H9 (cell line): Measurements from ENCODE around the gene SHH. TPM values are rescaled to one million over a fixed set of nuclear protein-coding genes. Genes with fewer than 3 reads are reported as not detected.

ENCODE experiments used
- DNase-seq: peaks from one replicate; pipeline ENCODE4 v3.0.0-alpha.2; 2017
- H2AFZ ChIP-seq: one replicate; pipeline ENCODE4 v1.6.1; 2013; ENCODE audit warnings: mild to moderate bottlenecking, low read length, control low read depth, moderate library complexity
- H2AK5ac ChIP-seq: 2 replicates; pipeline ENCODE4 v1.6.1; 2013; ENCODE audit warnings: low read length, control low read depth, mixed read lengths; ENCODE audit not compliant: insufficient read length
- H2BK120ac ChIP-seq: one replicate; pipeline ENCODE4 v1.6.1; 2013; ENCODE audit warnings: low read depth, mild to moderate bottlenecking, low read length, control low read depth, inconsistent platforms; ENCODE audit not compliant: poor library complexity, severe bottlenecking
- H2BK12ac ChIP-seq: 2 replicates; pipeline ENCODE4 v1.6.1; 2013; ENCODE audit warnings: low read length, control low read depth, mixed read lengths, low read depth; ENCODE audit not compliant: insufficient read length
- H2BK15ac ChIP-seq: 2 replicates; pipeline ENCODE4 v1.6.1; 2013; ENCODE audit warnings: low read depth, low read length, control low read depth
- H2BK20ac ChIP-seq: one replicate; pipeline ENCODE4 v1.6.1; 2013; ENCODE audit warnings: low read depth, mild to moderate bottlenecking, low read length, control low read depth, inconsistent platforms; ENCODE audit not compliant: poor library complexity, severe bottlenecking
- H2BK5ac ChIP-seq: 2 replicates; pipeline ENCODE4 v1.6.1; 2013; ENCODE audit warnings: low read length, control low read depth, mixed read lengths; ENCODE audit not compliant: insufficient read length
- H3K14ac ChIP-seq: 2 replicates; pipeline ENCODE4 v1.6.1; 2013; ENCODE audit warnings: low read length, control low read depth; ENCODE audit not compliant: insufficient read depth
- H3K18ac ChIP-seq: 2 replicates; pipeline ENCODE4 v1.6.1; 2013; ENCODE audit warnings: low read depth, mild to moderate bottlenecking, mixed read lengths, low read length, control low read depth; ENCODE audit not compliant: insufficient read length
- H3K23ac ChIP-seq: 2 replicates; pipeline ENCODE4 v1.6.1; 2013; ENCODE audit warnings: low read length, control low read depth, mixed read lengths, low read depth; ENCODE audit not compliant: insufficient read length
- H3K23me2 ChIP-seq: 2 replicates; pipeline ENCODE4 v1.6.1; 2013; ENCODE audit warnings: low read depth, mild to moderate bottlenecking, mixed read lengths, low read length, control low read depth; ENCODE audit not compliant: insufficient read length, poor library complexity, severe bottlenecking
- H3K27ac ChIP-seq: 2 replicates; pipeline ENCODE4 v1.5.1; 2013; ENCODE audit warnings: low read length, control low read depth, mixed read lengths, low read depth; ENCODE audit not compliant: insufficient read length
- H3K27me3 ChIP-seq: 2 replicates; pipeline ENCODE4 v1.6.1; 2013; ENCODE audit warnings: low read length, control low read depth, inconsistent platforms; ENCODE audit not compliant: insufficient read depth
- H3K4ac ChIP-seq: 2 replicates; pipeline ENCODE4 v1.6.1; 2013; ENCODE audit warnings: low read depth, mild to moderate bottlenecking, control low read depth, inconsistent platforms, low read length, moderate library complexity
- H3K4me1 ChIP-seq: 2 replicates; pipeline ENCODE4 v1.6.1; 2013; ENCODE audit warnings: low read length, control low read depth, inconsistent platforms; ENCODE audit not compliant: insufficient read depth
- H3K4me2 ChIP-seq: 2 replicates; pipeline ENCODE4 v1.6.1; 2013; ENCODE audit warnings: low read length, control low read depth, mixed read lengths; ENCODE audit not compliant: insufficient read length, insufficient read depth
- H3K56ac ChIP-seq: 2 replicates; pipeline ENCODE4 v1.6.1; 2013; ENCODE audit warnings: low read depth, mild to moderate bottlenecking, mixed read lengths, low read length, control low read depth; ENCODE audit not compliant: insufficient read length
- H3K79me1 ChIP-seq: 2 replicates; pipeline ENCODE4 v1.6.1; 2013; ENCODE audit warnings: low read depth, mild to moderate bottlenecking, moderate library complexity, low read length, control low read depth, inconsistent platforms; ENCODE audit not compliant: insufficient read depth, poor library complexity, severe bottlenecking
- H3K79me2 ChIP-seq: 2 replicates; pipeline ENCODE4 v1.6.1; 2013; ENCODE audit warnings: low read length, control low read depth, inconsistent platforms; ENCODE audit not compliant: insufficient read depth
- H3K9ac ChIP-seq: 2 replicates; pipeline ENCODE4 v1.6.1; 2013; ENCODE audit warnings: low read length, control low read depth, mixed read lengths; ENCODE audit not compliant: insufficient read length; ENCODE audit errors: extremely low read depth
- H3K9me3 ChIP-seq: one replicate; pipeline ENCODE4 v1.6.1; 2013; ENCODE audit warnings: low read depth, low read length, inconsistent platforms; ENCODE audit not compliant: control insufficient read depth
- H3T11ph ChIP-seq: one replicate; pipeline ENCODE4 v1.6.1; 2013; ENCODE audit warnings: mild to moderate bottlenecking, low read length, control low read depth, inconsistent platforms
- H4K20me1 ChIP-seq: one replicate; pipeline ENCODE4 v1.6.1; 2013; ENCODE audit not compliant: control insufficient read depth, insufficient read length, insufficient read depth
- H4K5ac ChIP-seq: 2 replicates; pipeline ENCODE4 v1.6.1; 2013; ENCODE audit warnings: low read depth, mild to moderate bottlenecking, mixed read lengths, low read length, control low read depth; ENCODE audit not compliant: insufficient read length
- H4K8ac ChIP-seq: replicated peaks from 2 replicates; pipeline ENCODE4 v1.6.1; 2013; ENCODE audit warnings: low read length, control low read depth, mixed read lengths, low read depth; ENCODE audit not compliant: insufficient read length
- H4K91ac ChIP-seq: 2 replicates; pipeline ENCODE4 v1.6.1; 2013; ENCODE audit warnings: low read depth, mild to moderate bottlenecking, moderate library complexity, mixed read lengths, low read length, control low read depth; ENCODE audit not compliant: insufficient read length
- H3K27ac Mint-ChIP-seq, 3 experiments: 2 replicates in 2 of 3; 3 replicates in 1 of 3; pipeline ENCODE4 v1.8.0; 2020 to 2021; ENCODE audit warnings: mixed read lengths in 3 of 3, mild to moderate bottlenecking in 1 of 3, moderate library complexity in 1 of 3
- H3K27me3 Mint-ChIP-seq: 2 replicates; pipeline ENCODE4 v1.8.0; 2021; ENCODE audit warnings: low read depth, mild to moderate bottlenecking, moderate library complexity, mixed read lengths
- H3K36me3 Mint-ChIP-seq, 3 experiments: 2 replicates in 2 of 3; 3 replicates in 1 of 3; pipeline ENCODE4 v1.8.0; 2020 to 2021; ENCODE audit warnings: low read depth in 3 of 3, mixed read lengths in 3 of 3; ENCODE audit not compliant: insufficient read depth in 1 of 3
- H3K4me1 Mint-ChIP-seq, 2 experiments: 2 replicates each; pipeline ENCODE4 v1.8.0; 2020; ENCODE audit warnings: mixed read lengths in 2 of 2
- H3K4me3 Mint-ChIP-seq, 2 experiments: 2 replicates in 1 of 2; 3 replicates in 1 of 2; pipeline ENCODE4 v1.8.0; 2020 to 2021; ENCODE audit warnings: mild to moderate bottlenecking in 2 of 2, mixed read lengths in 2 of 2, moderate library complexity in 1 of 2
- H3K9me3 Mint-ChIP-seq, 2 experiments: 2 replicates in 1 of 2; 3 replicates in 1 of 2; pipeline ENCODE4 v1.8.0; 2020; ENCODE audit warnings: mild to moderate bottlenecking in 2 of 2, mixed read lengths in 2 of 2, moderate library complexity in 1 of 2
- CTCF ChIP-seq: fragments of 200-600 bp; sonication (generic); conservative IDR thresholded peaks from 3 replicates; pipeline ENCODE4 v1.8.0; 2021; ENCODE audit warnings: antibody characterized with exemption, mild to moderate bottlenecking
- WGBS: extraction: QIAGEN DNeasy Blood & Tissue Kit; methylation state at CpG from one replicate; pipeline ENCODE4 v1.1.7; 2013; ENCODE audit warnings: missing lambda C conversion rate, low lambda C conversion rate, mixed read lengths; ENCODE audit not compliant: insufficient read length; ENCODE audit errors: extremely low coverage; 5-methylcytosine and 5-hydroxymethylcytosine counted together
- total RNA-seq: library from RNA; stranded (reverse); gene quantifications from 2 replicates; pipeline ENCODE4 v1.2.1, GENCODE V29; 2021

The SHH gene
- total RNA-seq, 1 experiment from 2014 or later: 0.07 TPM

GRCh38 chr7:155807789-155808548 is 4.3 kb downstream of the SHH start:
- no peak overlapping the region for H3K9ac ChIP-seq

More at GRCh38 chr7:155807789-155808548, 4.3 kb downstream of the SHH start:
- H3K23ac ChIP-seq: no peak overlapping the region
- H2BK15ac ChIP-seq: no peak overlapping the region
- peaks cover 0 to 3% of the 10 kb centered on the region in 2 experiments; a peak in 3 of 5 replicates for H3K9me3 Mint-ChIP-seq
- no peaks in the 10 kb centered on the region for H3K79me1 ChIP-seq
- no peaks in the 10 kb centered on the region for H3K79me2 ChIP-seq
- H2AFZ ChIP-seq: no peak overlapping the region
- DNase-seq: peak; percentile 45
- H4K5ac ChIP-seq: no peak overlapping the region
- H3K56ac ChIP-seq: no peak overlapping the region
- no peak overlapping the region for H2BK5ac ChIP-seq
- H3K4me2 ChIP-seq: peak overlapping the region; percentile 3
- no peak overlapping the region for H4K91ac ChIP-seq
- H3K27me3 ChIP-seq: peaks cover 85% of the 10 kb centered on the region
- H4K20me1 ChIP-seq: no peaks in the 10 kb centered on the region
- no peak overlapping the region; the same call in 1 of the 2 replicates for H3K14ac ChIP-seq
- H3K36me3 Mint-ChIP-seq: no peaks in the 10 kb centered on the region; a peak in 1 of 7 replicates
- no peak overlapping the region for H3K27ac Mint-ChIP-seq
- H2BK12ac ChIP-seq: no peak overlapping the region
- peak overlapping the region; percentile 36 to 75 for H3K4me3 Mint-ChIP-seq
- no peaks in the 10 kb centered on the region for H3K9me3 ChIP-seq
- no peak overlapping the region for H2AK5ac ChIP-seq
- WGBS: no CpG with 5 or more reads among the region's 33 CpGs
- no peak overlapping the region for H2BK20ac ChIP-seq
- no peak overlapping the region for H3K27ac ChIP-seq
- peaks cover 34 to 62% of the 10 kb centered on the region in 2 experiments for H3K4me1 Mint-ChIP-seq
- H3K23me2 ChIP-seq: peaks cover 16% of the 10 kb centered on the region
- peaks cover 93% of the 10 kb centered on the region for H3K27me3 Mint-ChIP-seq
- no peaks in the 10 kb centered on the region; the same call in 1 of the 2 replicates for H3K4me1 ChIP-seq
- no peak overlapping the region for H3K18ac ChIP-seq
- no peak overlapping the region for H3T11ph ChIP-seq
- no peak overlapping the region for H2BK120ac ChIP-seq
- TF ChIP-seq CTCF: no peak
- no peak overlapping the region for H3K4ac ChIP-seq
- no peak overlapping the region for H4K8ac ChIP-seq
